ENCODE measurements around the gene COX19.

DNA sequence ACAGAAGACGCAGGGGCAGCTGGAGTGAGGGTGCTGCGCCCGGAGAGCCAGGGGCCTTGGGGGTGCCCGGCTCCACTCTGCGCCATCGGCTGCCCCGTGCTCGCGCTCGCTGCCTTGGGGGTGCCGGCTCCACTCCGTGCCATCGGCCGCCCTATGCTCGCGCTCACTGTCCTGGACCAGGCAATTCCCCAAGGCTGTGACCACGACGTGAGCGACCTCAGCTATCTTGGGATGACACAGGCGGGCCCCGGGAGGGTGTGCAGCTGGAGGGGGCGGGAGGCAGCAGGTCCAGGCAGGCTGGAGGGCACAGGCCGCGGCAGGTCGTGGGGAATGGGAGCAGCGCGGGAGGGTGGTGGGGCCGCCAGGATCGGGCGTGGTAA lies 37.4 kb upstream of the COX19 start:
- TF ChIP-seq, protein P1, sequence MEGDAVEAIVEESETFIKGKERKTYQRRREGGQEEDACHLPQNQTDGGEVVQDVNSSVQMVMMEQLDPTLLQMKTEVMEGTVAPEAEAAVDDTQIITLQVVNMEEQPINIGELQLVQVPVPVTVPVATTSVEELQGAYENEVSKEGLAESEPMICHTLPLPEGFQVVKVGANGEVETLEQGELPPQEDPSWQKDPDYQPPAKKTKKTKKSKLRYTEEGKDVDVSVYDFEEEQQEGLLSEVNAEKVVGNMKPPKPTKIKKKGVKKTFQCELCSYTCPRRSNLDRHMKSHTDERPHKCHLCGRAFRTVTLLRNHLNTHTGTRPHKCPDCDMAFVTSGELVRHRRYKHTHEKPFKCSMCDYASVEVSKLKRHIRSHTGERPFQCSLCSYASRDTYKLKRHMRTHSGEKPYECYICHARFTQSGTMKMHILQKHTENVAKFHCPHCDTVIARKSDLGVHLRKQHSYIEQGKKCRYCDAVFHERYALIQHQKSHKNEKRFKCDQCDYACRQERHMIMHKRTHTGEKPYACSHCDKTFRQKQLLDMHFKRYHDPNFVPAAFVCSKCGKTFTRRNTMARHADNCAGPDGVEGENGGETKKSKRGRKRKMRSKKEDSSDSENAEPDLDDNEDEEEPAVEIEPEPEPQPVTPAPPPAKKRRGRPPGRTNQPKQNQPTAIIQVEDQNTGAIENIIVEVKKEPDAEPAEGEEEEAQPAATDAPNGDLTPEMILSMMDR (IDR thresholded peaks at IDR 0.05; ENCODE audit: insufficient read depth, low read length), result no peak
- TF ChIP-seq REST (IDR thresholded peaks at IDR 0.05; ENCODE audit: insufficient replicate concordance, low read depth) (no peak), POLR2AphosphoS5 (IDR thresholded peaks at IDR 0.05; ENCODE audit: low read depth) (no peak)
